GM23248 (cell line): ENCODE measurements around the gene KLHDC8A. TPM values are rescaled to one million over a fixed set of nuclear protein-coding genes. Genes with fewer than 3 reads are reported as not detected.

ENCODE experiments used
- DNase-seq: peaks from one replicate; pipeline ENCODE4 v3.0.0-alpha.2; 2015
- H2AFZ ChIP-seq: fragments of 200-600 bp; sonication (generic); 2 replicates; pipeline ENCODE4 v1.6.1; 2016; ENCODE audit warnings: antibody characterized with exemption
- H3F3A ChIP-seq: fragments of 200-600 bp; sonication (generic); 2 replicates; pipeline ENCODE4 v1.6.1; 2016; ENCODE audit warnings: mild to moderate bottlenecking, antibody characterized with exemption, mixed run types; ENCODE audit not compliant: insufficient read depth
- H3K27ac ChIP-seq: fragments of 200-600 bp; sonication (generic); 2 replicates; pipeline ENCODE4 v1.5.1; 2016; ENCODE audit warnings: mild to moderate bottlenecking
- H3K27me3 ChIP-seq: fragments of 200-600 bp; sonication (generic); replicated peaks from 2 replicates; pipeline ENCODE4 v1.6.1; 2016; ENCODE audit warnings: mild to moderate bottlenecking; ENCODE audit not compliant: insufficient read depth
- H3K36me3 ChIP-seq: fragments of 200-600 bp; sonication (generic); 2 replicates; pipeline ENCODE4 v1.6.1; 2016; ENCODE audit warnings: low read depth, mild to moderate bottlenecking
- H3K4me1 ChIP-seq: fragments of 200-600 bp; sonication (generic); 2 replicates; pipeline ENCODE4 v1.6.1; 2016; ENCODE audit warnings: mild to moderate bottlenecking; ENCODE audit not compliant: insufficient read depth
- H3K4me2 ChIP-seq: fragments of 200-600 bp; sonication (generic); one replicate; pipeline ENCODE4 v1.6.1; 2016; ENCODE audit warnings: mild to moderate bottlenecking; ENCODE audit not compliant: unreplicated experiment
- H3K4me3 ChIP-seq: fragments of 200-600 bp; sonication (generic); 2 replicates; pipeline ENCODE4 v1.5.1; 2016; ENCODE audit warnings: mild to moderate bottlenecking
- H3K79me2 ChIP-seq: fragments of 200-600 bp; sonication (generic); 2 replicates; pipeline ENCODE4 v1.6.1; 2016; ENCODE audit warnings: mild to moderate bottlenecking; ENCODE audit not compliant: insufficient read depth
- H3K9ac ChIP-seq: fragments of 200-600 bp; sonication (generic); 2 replicates; pipeline ENCODE4 v1.6.1; 2016; ENCODE audit warnings: mild to moderate bottlenecking
- H3K9me2 ChIP-seq: fragments of 200-600 bp; sonication (generic); 2 replicates; pipeline ENCODE4 v1.6.1; 2016; ENCODE audit warnings: mixed run types, mild to moderate bottlenecking, moderate library complexity; ENCODE audit not compliant: insufficient read depth
- H3K9me3 ChIP-seq: fragments of 200-600 bp; sonication (generic); one replicate; pipeline ENCODE4 v1.6.1; 2017; ENCODE audit warnings: low read depth
- H4K20me1 ChIP-seq: fragments of 200-600 bp; sonication (generic); 2 replicates; pipeline ENCODE4 v1.6.0; 2016; ENCODE audit not compliant: insufficient read depth
- EZH2 ChIP-seq: fragments of 200-600 bp; sonication (generic); IDR thresholded peaks from 2 replicates; pipeline ENCODE4 v1.6.1; 2018; ENCODE audit warnings: antibody characterized with exemption, mild to moderate bottlenecking; ENCODE audit not compliant: insufficient read depth, poor library complexity, severe bottlenecking
- EZH2phosphoT487 ChIP-seq: fragments of 200-600 bp; sonication (generic); IDR thresholded peaks from 2 replicates; pipeline ENCODE4 v1.6.1; 2018; ENCODE audit warnings: antibody characterized with exemption, moderate library complexity, mild to moderate bottlenecking, low read depth; ENCODE audit not compliant: insufficient read depth
- WGBS, 2 experiments: methylation state at CpG; one replicate each; pipeline ENCODE4 v1.1.6; 2015 to 2017; ENCODE audit warnings: low lambda C conversion rate in 2 of 2, low coverage in 1 of 2; ENCODE audit errors: missing lambda C conversion rate in 2 of 2; 5-methylcytosine and 5-hydroxymethylcytosine counted together
- in situ Hi-C: fragments of 300-500 bp; cut with MboI; formaldehyde crosslinking; loops from 2 replicates; pipeline ENCODE4 v1.15.0; 2020
- polyA plus RNA-seq: library from polyadenylated mRNA; unstranded; fragments of >200 nt; fragmentation: Nextera tagmentation; extraction: Ambion mirVana; gene quantifications from 2 replicates; pipeline ENCODE4 v1.2.1, GENCODE V29; 2016
- total RNA-seq: library from RNA; depleted of rRNA; stranded (reverse); fragments of >200 nt; shearing (Covaris generic); gene quantifications from 2 replicates; pipeline ENCODE4 v1.2.3, GENCODE V29; 2014

KLHDC8A gene
- total and polyA plus RNA-seq, 2 experiments from 2014 or later: not detected

DNA sequence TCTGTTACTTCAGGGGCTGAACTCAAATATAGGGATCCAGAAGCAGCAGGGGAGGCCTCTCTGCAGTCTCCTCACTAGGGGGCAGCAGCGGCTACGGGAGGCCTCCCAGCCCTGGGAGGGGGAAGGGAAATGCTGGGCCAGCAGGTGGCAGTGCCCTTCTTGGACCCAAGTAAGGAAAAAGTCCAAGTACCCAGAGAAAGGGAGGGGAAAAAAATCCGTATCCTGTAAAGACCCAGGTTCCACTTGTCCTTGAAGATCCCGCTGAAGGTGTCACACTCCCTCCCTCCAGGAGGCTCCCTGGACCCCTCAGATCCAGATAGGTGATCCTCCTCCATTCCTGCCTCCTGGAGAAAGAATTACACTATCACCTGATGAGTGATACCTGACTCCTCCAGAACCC lies 21.0 kb downstream of the KLHDC8A start:
- no peak overlapping the region for H3K4me3 ChIP-seq
- H3K4me2 ChIP-seq: no peak overlapping the region
- 12 to 13% methylated on average over 4 of the region's 4 CpGs for WGBS, 2 experiments
- in situ Hi-C loops: no loop called here
- no peak for TF ChIP-seq EZH2phosphoT487
- no peaks in the 10 kb centered on the region for H3K9me2 ChIP-seq
- no peak overlapping the region for H3K27ac ChIP-seq
- no peaks in the 10 kb centered on the region for H3K36me3 ChIP-seq
- no peaks in the 10 kb centered on the region for H3K4me1 ChIP-seq
- H3K27me3 ChIP-seq: peaks cover 19% of the 10 kb centered on the region
- H4K20me1 ChIP-seq: no peaks in the 10 kb centered on the region
- no peak overlapping the region for H3K9ac ChIP-seq
- no peak overlapping the region for H2AFZ ChIP-seq
- no peaks in the 10 kb centered on the region for H3F3A ChIP-seq
- H3K79me2 ChIP-seq: no peaks in the 10 kb centered on the region
- H3K9me3 ChIP-seq: no peaks in the 10 kb centered on the region
- DNase-seq: peak; percentile 84

GRCh38 chr1:205332015-205332791 lies 24.5 kb downstream of the KLHDC8A start:
- no peak overlapping the region for H3K9ac ChIP-seq
- no peak overlapping the region for H3K27ac ChIP-seq
- no peaks in the 10 kb centered on the region for H3F3A ChIP-seq
- H3K36me3 ChIP-seq: no peaks in the 10 kb centered on the region
- H3K27me3 ChIP-seq: peaks cover 26% of the 10 kb centered on the region
- no peak overlapping the region for H3K4me3 ChIP-seq
- no peaks in the 10 kb centered on the region for H3K79me2 ChIP-seq
- WGBS, 2 experiments: 75 to 77% methylated on average over 11 of the region's 11 CpGs
- H4K20me1 ChIP-seq: no peaks in the 10 kb centered on the region
- H3K4me1 ChIP-seq: no peaks in the 10 kb centered on the region
- no peak overlapping the region for H2AFZ ChIP-seq
- TF ChIP-seq EZH2: no peak
- no peak for TF ChIP-seq EZH2phosphoT487
- in situ Hi-C loops: no loop called here
- no peaks in the 10 kb centered on the region for H3K9me3 ChIP-seq
- H3K4me2 ChIP-seq: no peak overlapping the region
- no peak for DNase-seq
- no peaks in the 10 kb centered on the region for H3K9me2 ChIP-seq

GRCh38 chr1:205330150-205330549 lies 26.6 kb downstream of the KLHDC8A start:
- peaks cover 26% of the 10 kb centered on the region for H3K27me3 ChIP-seq
- WGBS, 2 experiments: 32% methylated on average over 2 of the region's 2 CpGs
- H4K20me1 ChIP-seq: no peaks in the 10 kb centered on the region
- no peaks in the 10 kb centered on the region for H3K36me3 ChIP-seq
- H3K9ac ChIP-seq: no peak overlapping the region
- no peak for DNase-seq
- H3K4me3 ChIP-seq: no peak overlapping the region
- no peak overlapping the region for H2AFZ ChIP-seq
- in situ Hi-C loops: no loop called here
- H3F3A ChIP-seq: no peaks in the 10 kb centered on the region
- no peak overlapping the region for H3K27ac ChIP-seq
- no peaks in the 10 kb centered on the region for H3K79me2 ChIP-seq
- no peak overlapping the region for H3K4me2 ChIP-seq
- H3K4me1 ChIP-seq: no peaks in the 10 kb centered on the region
- TF ChIP-seq EZH2phosphoT487 (no peak), EZH2 (no peak)
- no peaks in the 10 kb centered on the region for H3K9me2 ChIP-seq
- no peaks in the 10 kb centered on the region for H3K9me3 ChIP-seq

DNA sequence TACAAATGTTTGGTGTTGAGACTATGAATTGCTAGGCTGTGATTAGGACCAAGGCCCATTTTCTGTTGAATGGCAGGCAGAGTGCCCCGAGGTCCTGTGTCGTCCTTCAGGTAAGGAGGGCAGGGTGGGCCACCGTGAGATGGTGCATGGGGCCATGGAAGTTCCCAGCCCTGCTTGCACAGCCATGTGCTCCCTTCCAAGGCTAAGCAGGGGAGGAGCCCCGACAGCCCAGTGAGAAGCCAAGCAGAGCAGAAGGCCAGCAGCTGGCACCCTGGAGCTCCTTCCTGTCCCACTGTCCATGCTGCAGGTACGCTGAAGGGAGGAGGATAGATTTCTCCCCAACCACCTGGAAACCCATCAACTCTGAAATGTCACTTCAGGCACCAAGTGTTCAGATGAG lies 27.0 kb downstream of the KLHDC8A start:
- Histone ChIP-seq H4K20me1 (no peaks in the 10 kb centered on the region), H3K79me2 (no peaks in the 10 kb centered on the region), H3K27ac (no peak overlapping the region), H2AFZ (no peak overlapping the region), H3K4me2 (no peak overlapping the region), H3K36me3 (no peaks in the 10 kb centered on the region), H3K9ac (no peak overlapping the region), H3K27me3 (peaks cover 26% of the 10 kb centered on the region), H3K9me2 (no peaks in the 10 kb centered on the region), H3K9me3 (no peaks in the 10 kb centered on the region), H3F3A (no peaks in the 10 kb centered on the region), H3K4me3 (no peak overlapping the region), H3K4me1 (no peaks in the 10 kb centered on the region)
- in situ Hi-C loops: no loop called here
- TF ChIP-seq EZH2phosphoT487 (no peak), EZH2 (no peak)
- 55 to 65% methylated on average over 5 of the region's 5 CpGs for WGBS, 2 experiments
- DNase-seq: no peak

GRCh38 chr1:205328476-205328875 lies 28.2 kb downstream of the KLHDC8A start:
- Histone ChIP-seq H3K27ac (no peak overlapping the region), H3K4me1 (no peaks in the 10 kb centered on the region), H3K9me2 (no peaks in the 10 kb centered on the region), H3K4me2 (no peak overlapping the region), H4K20me1 (no peaks in the 10 kb centered on the region), H3K4me3 (no peak overlapping the region), H2AFZ (no peak overlapping the region), H3K9me3 (no peaks in the 10 kb centered on the region), H3K36me3 (no peaks in the 10 kb centered on the region), H3K9ac (no peak overlapping the region), H3F3A (no peaks in the 10 kb centered on the region), H3K79me2 (no peaks in the 10 kb centered on the region), H3K27me3 (peaks cover 25% of the 10 kb centered on the region)
- in situ Hi-C loops: no loop called here
- 53 to 54% methylated on average over 3 to 4 of the region's 4 CpGs for WGBS, 2 experiments
- no peak for DNase-seq
- no peak for TF ChIP-seq EZH2phosphoT487
- TF ChIP-seq EZH2: no peak
